A549 (cell line): ENCODE measurements around the gene GBF1. TPM values are rescaled to one million over a fixed set of nuclear protein-coding genes. Genes with fewer than 3 reads are reported as not detected.

ENCODE experiments used
- ATAC-seq, 2 experiments: fragments of 200-7000 bp in 1 of 2; fragments of >200 bp in 1 of 2; cut with Nextera tagmentation in 1 of 2; cut with Tn5 transposase in 1 of 2; 3 replicates each; pipeline versions ENCODE4 v1.8.0 to v1.9.1; 2018 to 2020; ENCODE audit warnings: mild to moderate bottlenecking in 1 of 2, moderate library complexity in 1 of 2
- CTCF ChIA-PET: fragments of 300-600 bp; sonication (Branson Sonifier 250); formaldehyde crosslinking; extraction: SDS; loops from one replicate; lab custom pipeline; 2021; ENCODE audit warnings: antibody characterized with exemption, inconsistent platforms; lab: Yijun Ruan, JAX
- POLR2A ChIA-PET: fragments of 350-600 bp; formaldehyde crosslinking; extraction: SDS; loops from one replicate; lab custom pipeline; 2021; ENCODE audit warnings: antibody characterized with exemption, inconsistent platforms; lab: Yijun Ruan, JAX
- DNase-seq, 2 experiments: peaks; one replicate each; pipeline versions ENCODE4 v3.0.0 to v3.0.0-alpha.2; 2011 to 2016; ENCODE audit warnings: low read depth in 1 of 2, low spot score in 1 of 2
- FAIRE-seq: peaks from 2 replicates; lab custom pipeline; 2011; peaks lifted over from hg19 to GRCh38; lab: Jason Lieb, UNC
- H3K27ac ChIP-seq, 2 experiments: fragments of >200 bp; sonication (Bioruptor Twin); formaldehyde crosslinking; 3 replicates each; pipeline ENCODE4 v1.5.1; 2016 to 2017
- H3K4me1 ChIP-seq: fragments of >200 bp; sonication (Bioruptor Twin); formaldehyde crosslinking; 3 replicates; pipeline ENCODE4 v1.6.1; 2016
- H3K4me2 ChIP-seq: fragments of >200 bp; sonication (Bioruptor Twin); formaldehyde crosslinking; 3 replicates; pipeline ENCODE4 v1.6.1; 2016
- H3K4me3 ChIP-seq: fragments of >200 bp; sonication (Bioruptor Twin); formaldehyde crosslinking; 3 replicates; pipeline ENCODE4 v1.5.1; 2016
- H3K9me3 ChIP-seq: fragments of >200 bp; sonication (Bioruptor Twin); formaldehyde crosslinking; 3 replicates; pipeline ENCODE4 v1.6.1; 2016
- ATOH8 ChIP-seq: fragments of 250-450 bp; sonication (Bioruptor Pico); IDR thresholded peaks from 2 replicates; pipeline ENCODE4 v1.5.0; 2020; ENCODE audit warnings: low read depth, mild to moderate bottlenecking, moderate library complexity
- BCL3 ChIP-seq: fragments of >200 bp; sonication (Bioruptor Twin); formaldehyde crosslinking; IDR thresholded peaks from 3 replicates; pipeline ENCODE4 v1.6.1; 2016
- CEBPB ChIP-seq, 2 experiments: fragments of >200 bp in 1 of 2; sonication (Bioruptor Twin) in 1 of 2; formaldehyde crosslinking in 1 of 2; IDR thresholded peaks; 2 replicates each; pipeline ENCODE4 v1.6.1; 2012 to 2016
- E2F6 ChIP-seq: IDR thresholded peaks from 2 replicates; pipeline ENCODE4 v1.6.1; 2012; ENCODE audit warnings: low read depth, borderline replicate concordance
- ELK1 ChIP-seq: fragments of 150-350 bp; IDR thresholded peaks from 2 replicates; pipeline ENCODE4 v1.6.1; 2014; ENCODE audit warnings: low read depth, mild to moderate bottlenecking, low read length
- EP300 ChIP-seq, 2 experiments: fragments of >200 bp; sonication (Bioruptor Twin); formaldehyde crosslinking; IDR thresholded peaks; 2 replicates in 1 of 2; 3 replicates in 1 of 2; pipeline ENCODE4 v1.6.1; 2016 to 2017
- FOSL2 ChIP-seq, 2 experiments: fragments of 450-650 bp in 1 of 2; fragments of >200 bp in 1 of 2; sonication (Bioruptor Twin) in 1 of 2; formaldehyde crosslinking; IDR thresholded peaks; 2 replicates each; pipeline versions ENCODE4 v1.5.0 to v1.6.1; 2016 to 2020; ENCODE audit warnings: mild to moderate bottlenecking in 1 of 2, moderate library complexity in 1 of 2
- GATA3 ChIP-seq: IDR thresholded peaks from 2 replicates; pipeline ENCODE4 v1.6.1; 2012; ENCODE audit warnings: borderline replicate concordance
- HOXB13 ChIP-seq: fragments of 250-450 bp; sonication (Bioruptor Pico); IDR thresholded peaks from 2 replicates; pipeline ENCODE4 v1.5.0; 2020; ENCODE audit warnings: low read depth, mild to moderate bottlenecking, moderate library complexity
- HOXB5 ChIP-seq: fragments of 250-450 bp; sonication (Bioruptor Pico); IDR thresholded peaks from 2 replicates; pipeline ENCODE4 v1.5.0; 2020; ENCODE audit warnings: mild to moderate bottlenecking, moderate library complexity
- JUN ChIP-seq, 2 experiments: fragments of >200 bp; sonication (Bioruptor Twin); formaldehyde crosslinking; IDR thresholded peaks; 2 replicates in 1 of 2; 3 replicates in 1 of 2; pipeline ENCODE4 v1.6.1; 2016 to 2017
- KDM1A ChIP-seq: fragments of 200-600 bp; sonication (generic); IDR thresholded peaks from 2 replicates; pipeline ENCODE4 v1.6.1; 2016; ENCODE audit warnings: low read depth, mild to moderate bottlenecking
- MAFK ChIP-seq: fragments of 450-650 bp; IDR thresholded peaks from 2 replicates; pipeline ENCODE4 v1.6.1; 2014; ENCODE audit not compliant: partially characterized antibody
- MAX ChIP-seq: IDR thresholded peaks from 2 replicates; pipeline ENCODE4 v1.6.1; 2012
- MYC ChIP-seq: IDR thresholded peaks from 2 replicates; pipeline ENCODE4 v1.6.1; 2012; ENCODE audit warnings: mild to moderate bottlenecking, inconsistent platforms, low read length, improper control_type of control experiment, borderline replicate concordance
- NFE2L2 ChIP-seq: fragments of 150-350 bp; conservative IDR thresholded peaks from 2 replicates; pipeline ENCODE4 v1.6.1; 2014; ENCODE audit warnings: low read length
- NPAS2 ChIP-seq: fragments of 250-450 bp; sonication (Bioruptor Pico); IDR thresholded peaks from 2 replicates; pipeline ENCODE4 v1.8.0; 2022; ENCODE audit warnings: mild to moderate bottlenecking, moderate library complexity, borderline replicate concordance
- NR3C1 ChIP-seq: fragments of >200 bp; sonication (Bioruptor Twin); formaldehyde crosslinking; IDR thresholded peaks from 3 replicates; pipeline ENCODE4 v1.6.1; 2017
- PBX3 ChIP-seq: IDR thresholded peaks from 2 replicates; pipeline ENCODE4 v1.6.1; 2012
- POLR2A ChIP-seq: IDR thresholded peaks from 2 replicates; pipeline ENCODE4 v1.6.1; 2012; ENCODE audit warnings: mild to moderate bottlenecking, low read length
- POLR2AphosphoS2 ChIP-seq: conservative IDR thresholded peaks from 2 replicates; pipeline ENCODE4 v1.6.1; 2012; ENCODE audit warnings: low read length, improper control_type of control experiment, inconsistent platforms
- RAD21 ChIP-seq, 2 experiments: fragments of >200 bp in 1 of 2; sonication (Bioruptor Twin) in 1 of 2; formaldehyde crosslinking in 1 of 2; IDR thresholded peaks in 1 of 2; conservative IDR thresholded peaks in 1 of 2; 2 replicates in 1 of 2; 3 replicates in 1 of 2; pipeline ENCODE4 v1.6.1; 2012 to 2018; ENCODE audit warnings: inconsistent platforms in 1 of 2
- RARB ChIP-seq: fragments of 250-450 bp; sonication (Bioruptor Pico); IDR thresholded peaks from 2 replicates; pipeline ENCODE4 v1.8.0; 2021; ENCODE audit warnings: mild to moderate bottlenecking, moderate library complexity
- RCOR1 ChIP-seq: fragments of 150-350 bp; IDR thresholded peaks from 2 replicates; pipeline ENCODE4 v1.6.1; 2014; ENCODE audit warnings: antibody characterized with exemption, low read length, low read depth
- RFX5 ChIP-seq: fragments of 450-650 bp; IDR thresholded peaks from 2 replicates; pipeline ENCODE4 v1.7.1; 2014; ENCODE audit warnings: antibody characterized with exemption, mild to moderate bottlenecking, moderate library complexity
- RNF2 ChIP-seq: fragments of 200-600 bp; sonication (generic); IDR thresholded peaks from 2 replicates; pipeline ENCODE4 v1.6.1; 2016; ENCODE audit warnings: low read depth, mild to moderate bottlenecking, antibody characterized with exemption, moderate library complexity, borderline replicate concordance
- ZC3H11A ChIP-seq: fragments of 450-650 bp; IDR thresholded peaks from 2 replicates; pipeline ENCODE4 v1.6.1; 2014; ENCODE audit warnings: antibody characterized with exemption, mild to moderate bottlenecking
- ZNF302 ChIP-seq: fragments of 250-450 bp; sonication (Bioruptor Pico); IDR thresholded peaks from 2 replicates; pipeline ENCODE4 v1.9.0; 2021; ENCODE audit warnings: inconsistent platforms, mild to moderate bottlenecking, moderate library complexity
- WGBS: methylation state at CpG from one replicate; pipeline ENCODE4 v1.1.6; 2017; ENCODE audit errors: missing lambda C conversion rate; 5-methylcytosine and 5-hydroxymethylcytosine counted together
- polyA plus RNA-seq, 4 experiments: library from polyadenylated mRNA; depleted of rRNA in 3 of 4; stranded (reverse); fragments of >200 nt; fragmentation: RNase III in 1 of 4; extraction: RNeasy Plus Mini Kit Qiagen cat#74134 plus additional on column Dnase treatment in 1 of 4; gene quantifications; 2 replicates in 3 of 4; 3 replicates in 1 of 4; pipeline ENCODE4 v1.2.3, GENCODE V29; 2011 to 2017

Gene GBF1
- polyA plus RNA-seq, 2 of the 4 experiments (the other 2 are of a cell fraction), result 20.4 to 21.3 TPM

- FAIRE-seq (no peak), DNase-seq (no peak), ATAC-seq (no peak)
- peaks cover 10% of the 10 kb centered on the region; the same call in 2 of the 3 replicates for H3K4me1 ChIP-seq
- ChIA-PET CTCF (interaction anchor here (7.1 to 24.2 kb wide), 3 partner anchors 8 to 177 kb away, joined by 60 to 886 read pairs (median 450); partner anchors contain the start of gene NFKB2), POLR2A (no interaction called here)
- TF ChIP-seq CEBPB (IDR thresholded peaks at IDR 0.05) (peak in 1 of 2 experiments; percentile 59; a peak in 1 of 4 replicates), PBX3 (no peak)
- WGBS, result 62% methylated on average over 5 of the region's 5 CpGs
- H3K27ac ChIP-seq, result no peak overlapping the region
- H3K9me3 ChIP-seq, result no peaks in the 10 kb centered on the region
- no peak overlapping the region for H3K4me2 ChIP-seq
- no peak overlapping the region for H3K4me3 ChIP-seq
Measured at GRCh38 chr10:102222797-102223196, 22.5 kb upstream of the GBF1 start.

GRCh38 chr10:102225646-102226541 is 19.4 kb upstream of the GBF1 start, which contains the start of gene ELOVL3:
Gene ELOVL3, plus strand, starts transcription at chr10:102226299. Its CDS starts 250 bp downstream, at chr10:102226549.
- H3K4me3 ChIP-seq, result peak within 1 kb of the TSS; percentile 36
- POLR2A ChIA-PET, result interaction anchor here (0.6 to 1.4 kb wide), 3 partner anchors 19 to 172 kb away, joined by 3 to 4 read pairs (median 3); no protein-coding TSS in a partner anchor
- H3K9me3 ChIP-seq, result no peaks in the 10 kb centered on the region
- CTCF ChIA-PET, result interaction anchor here (0.6 to 24.2 kb wide), 10 partner anchors 15 to 385 kb away, joined by 3 to 886 read pairs (median 114); partner anchors contain the start of genes FBXL15, NFKB2 and PITX3
- peak within 1 kb of the TSS; percentile 55 to 56 for H3K27ac ChIP-seq
- H3K4me1 ChIP-seq, result peaks cover 17% of the 10 kb centered on the region; the same call in 2 of the 3 replicates
- FAIRE-seq (no peak), ATAC-seq (peak; percentile 88 to 94), DNase-seq (peak; percentile 94 to 98)
- 7% methylated on average over 43 of the region's 47 CpGs for WGBS
- peak within 1 kb of the TSS; percentile 95 for H3K4me2 ChIP-seq
- no peak for TF ChIP-seq NFE2L2
- no peak for TF ChIP-seq GATA3
- no peak for TF ChIP-seq NR3C1
- no peak for TF ChIP-seq MYC
- TF ChIP-seq BCL3, result no peak
- peak; percentile 73; the same call in 1 of the 2 replicates for TF ChIP-seq ATOH8 (CRISPR knock-in tag)
- no peak for TF ChIP-seq ZNF302
- no peak for TF ChIP-seq MAFK
- 0 out of 2 replicates have a peak, but pooled peaks have one; percentile 20 for TF ChIP-seq HOXB13
- TF ChIP-seq RFX5, result peak; percentile 50; the same call in 1 of the 2 replicates
- no peak for TF ChIP-seq NPAS2 (CRISPR knock-in tag)
- TF ChIP-seq HOXB5 (CRISPR knock-in tag), result 0 out of 2 replicates have a peak, but pooled peaks have one; percentile 48
- no peak for TF ChIP-seq ELK1
- no peak for TF ChIP-seq RAD21 (conservative IDR thresholded peaks at IDR 0.05 in 1 of 2, IDR thresholded peaks at IDR 0.05 in 1 of 2)
- TF ChIP-seq ZC3H11A, result no peak
- TF ChIP-seq RCOR1, result no peak
- TF ChIP-seq JUN (IDR thresholded peaks at IDR 0.05), result no peak
- no peak for TF ChIP-seq EP300 (IDR thresholded peaks at IDR 0.05)
- no peak for TF ChIP-seq RARB (CRISPR knock-in tag)
- TF ChIP-seq KDM1A, result no peak
- TF ChIP-seq POLR2AphosphoS2, result no peak
- TF ChIP-seq RNF2, result peak; percentile 93; the same call in 1 of the 2 replicates
- peak; percentile 97 for TF ChIP-seq E2F6
- peak; percentile 23; the same call in 1 of the 2 replicates for TF ChIP-seq POLR2A
- peak; percentile 98 for TF ChIP-seq MAX
- TF ChIP-seq FOSL2 (IDR thresholded peaks at IDR 0.05), result no peak
- no peak for TF ChIP-seq FOSL2 (CRISPR knock-in tag; IDR thresholded peaks at IDR 0.05)
